Measurements from ENCODE around the gene COX17. TPM values are rescaled to one million over a fixed set of nuclear protein-coding genes. Genes with fewer than 3 reads are reported as not detected.

Gene COX17
- 10 to 100 TPM in 2 of 4 donors, 1 to 10 TPM in 2; 3.1 to 56.5 (median 23.1) TPM for total RNA-seq

GRCh38 chr3:119676771-119677640 lies at the start of gene COX17:
Gene COX17, minus strand, starts transcription at chr3:119677406. Its CDS starts 96 bp downstream, at chr3:119677310.
- Histone ChIP-seq H3K27me3 (no peaks in the 10 kb centered on the region), H3K27ac (peak within 1 kb of the TSS; percentile 92 to 94), H3K9me3 (no peaks in the 10 kb centered on the region), H3K36me3 (no peaks in the 10 kb centered on the region), H3K4me1 (peaks cover 0 to 8% of the 10 kb centered on the region in 2 donors), H3K4me3 (peak within 1 kb of the TSS; percentile 68 to 77)
- TF ChIP-seq POLR2A (IDR thresholded peaks at IDR 0.05) (peak in 1 of 2 donors; percentile 66), CTCF (IDR thresholded peaks at IDR 0.05) (peak in 1 of 4 experiments; percentile 17)
- peak; percentile 93 to 95 for DNase-seq
- intact Hi-C loops (cut with DNase I; ENCODE audit: low total_unique reads) = no loop called here

GRCh38 chr3:119726909-119727308 lies 49.7 kb upstream of the COX17 start:
- H3K27me3 ChIP-seq = no peaks in the 10 kb centered on the region
- no peak for DNase-seq
- no peak overlapping the region for H3K4me3 ChIP-seq
- H3K4me1 ChIP-seq = no peaks in the 10 kb centered on the region
- intact Hi-C loops (cut with DNase I; ENCODE audit: low total_unique reads) = no loop called here
- no peak for TF ChIP-seq POLR2A (IDR thresholded peaks at IDR 0.05)
- TF ChIP-seq CTCF (IDR thresholded peaks at IDR 0.05) = no peak
- no peak overlapping the region for H3K27ac ChIP-seq
- no peaks in the 10 kb centered on the region for H3K9me3 ChIP-seq
- H3K36me3 ChIP-seq = no peaks in the 10 kb centered on the region

GRCh38 chr3:119723022-119723421 lies 45.8 kb upstream of the COX17 start:
- no peak for TF ChIP-seq POLR2A (IDR thresholded peaks at IDR 0.05)
- TF ChIP-seq CTCF (IDR thresholded peaks at IDR 0.05) = no peak
- Histone ChIP-seq H3K36me3 (no peaks in the 10 kb centered on the region), H3K4me3 (no peak overlapping the region), H3K9me3 (no peaks in the 10 kb centered on the region), H3K27me3 (no peaks in the 10 kb centered on the region), H3K4me1 (no peaks in the 10 kb centered on the region), H3K27ac (no peak overlapping the region)
- intact Hi-C loops (cut with DNase I; ENCODE audit: low total_unique reads) = no loop called here
- DNase-seq = no peak

- DNase-seq = no peak
- intact Hi-C loops (cut with DNase I; ENCODE audit: low total_unique reads) = no loop called here
- H3K4me1 ChIP-seq = no peaks in the 10 kb centered on the region
- TF ChIP-seq CTCF (IDR thresholded peaks at IDR 0.05) (no peak), POLR2A (IDR thresholded peaks at IDR 0.05) (no peak)
- no peaks in the 10 kb centered on the region for H3K9me3 ChIP-seq
- H3K27ac ChIP-seq = no peak overlapping the region
- no peaks in the 10 kb centered on the region for H3K27me3 ChIP-seq
- H3K36me3 ChIP-seq = no peaks in the 10 kb centered on the region
- no peak overlapping the region for H3K4me3 ChIP-seq
Observed at GRCh38 chr3:119717520-119717919, 40.3 kb upstream of the COX17 start.

GRCh38 chr3:119716998-119717397 lies 39.8 kb upstream of the COX17 start:
- no peaks in the 10 kb centered on the region for H3K27me3 ChIP-seq
- DNase-seq = no peak
- no peaks in the 10 kb centered on the region for H3K4me1 ChIP-seq
- no peak for TF ChIP-seq POLR2A (IDR thresholded peaks at IDR 0.05)
- no peak for TF ChIP-seq CTCF (IDR thresholded peaks at IDR 0.05)
- H3K4me3 ChIP-seq = no peak overlapping the region
- no peaks in the 10 kb centered on the region for H3K9me3 ChIP-seq
- no peaks in the 10 kb centered on the region for H3K36me3 ChIP-seq
- H3K27ac ChIP-seq = no peak overlapping the region
- intact Hi-C loops (cut with DNase I; ENCODE audit: low total_unique reads) = no loop called here

Data from uterus (tissue), 4 donors.